Hypothalamus (tissue), 51 donors: Measurements from ENCODE around the gene CENPT.

Experiments
- DNase-seq, 51 donors: peaks; one replicate each; lab custom pipeline; 2025; lab: John Stamatoyannopoulos, UW

CENPT gene, protein sequence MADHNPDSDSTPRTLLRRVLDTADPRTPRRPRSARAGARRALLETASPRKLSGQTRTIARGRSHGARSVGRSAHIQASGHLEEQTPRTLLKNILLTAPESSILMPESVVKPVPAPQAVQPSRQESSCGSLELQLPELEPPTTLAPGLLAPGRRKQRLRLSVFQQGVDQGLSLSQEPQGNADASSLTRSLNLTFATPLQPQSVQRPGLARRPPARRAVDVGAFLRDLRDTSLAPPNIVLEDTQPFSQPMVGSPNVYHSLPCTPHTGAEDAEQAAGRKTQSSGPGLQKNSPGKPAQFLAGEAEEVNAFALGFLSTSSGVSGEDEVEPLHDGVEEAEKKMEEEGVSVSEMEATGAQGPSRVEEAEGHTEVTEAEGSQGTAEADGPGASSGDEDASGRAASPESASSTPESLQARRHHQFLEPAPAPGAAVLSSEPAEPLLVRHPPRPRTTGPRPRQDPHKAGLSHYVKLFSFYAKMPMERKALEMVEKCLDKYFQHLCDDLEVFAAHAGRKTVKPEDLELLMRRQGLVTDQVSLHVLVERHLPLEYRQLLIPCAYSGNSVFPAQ

DNA sequence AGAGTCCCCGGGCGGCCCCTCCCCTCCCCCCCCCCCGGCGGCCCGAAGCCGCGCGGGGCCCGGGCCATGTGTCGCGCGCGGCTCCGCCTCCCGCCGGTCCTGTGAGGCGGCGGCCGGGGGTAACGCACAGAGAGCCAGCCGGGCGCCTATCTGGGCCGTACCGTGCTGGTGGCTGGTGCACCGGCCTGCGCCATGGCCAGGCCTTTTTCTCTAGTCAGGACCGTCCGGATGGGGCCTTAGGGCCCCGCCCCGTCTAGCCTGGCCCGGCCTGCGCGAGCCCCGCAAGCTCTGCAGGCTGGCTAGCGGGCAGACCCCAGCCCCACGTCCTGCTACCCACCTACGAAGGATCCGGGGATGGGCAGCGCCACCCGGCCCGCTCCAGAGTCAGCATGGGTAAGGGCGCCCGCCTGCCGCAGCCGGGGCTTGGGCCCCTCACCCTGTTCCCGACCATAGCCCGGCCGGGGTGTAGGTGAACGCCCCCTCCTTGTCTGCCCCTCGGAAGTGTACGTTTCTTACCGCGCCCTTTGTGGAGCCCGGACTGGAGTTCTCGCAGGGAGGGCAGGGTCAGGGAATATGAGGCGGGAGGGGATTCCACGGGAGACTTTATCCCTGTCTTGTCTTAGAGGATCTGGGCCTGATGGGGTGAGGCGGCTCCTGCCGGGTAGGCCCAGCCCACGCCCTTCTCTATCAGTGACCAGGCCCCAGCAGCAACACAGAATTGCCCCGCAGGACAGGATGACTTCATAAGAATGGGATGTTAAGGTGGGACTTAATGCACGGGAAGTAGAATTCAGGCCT, at the start of gene CENPT:
Gene CENPT, minus strand, starts transcription at position 630 of the 798 bp plus-strand sequence. CDS start 13,834 bp downstream, outside the sequence.
- DNase-seq = peak in 25 of 51 donors; percentile 42 to 86 (median 69)

DNA sequence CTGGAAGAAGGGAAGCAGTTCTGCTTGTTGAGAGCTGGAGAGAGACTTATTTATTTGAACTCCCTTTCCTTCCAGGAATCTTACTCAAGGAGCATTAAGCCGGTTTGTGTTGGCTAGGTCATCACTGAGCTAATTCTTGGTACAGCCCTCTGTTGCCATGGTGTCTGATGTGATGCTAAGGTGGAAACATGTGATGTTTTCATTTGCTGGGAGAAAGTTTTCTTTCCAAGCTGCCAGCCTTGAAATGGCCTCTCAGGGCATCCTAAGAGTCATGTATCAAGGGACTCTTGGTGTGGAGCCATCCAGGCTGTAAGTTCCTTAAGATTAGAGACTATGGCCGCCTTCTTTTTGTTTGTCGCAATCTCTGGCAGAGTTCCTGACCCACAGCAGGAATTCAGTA, 49.7 kb upstream of the CENPT start:
- peak in 10 of 51 donors; percentile 6 to 48 (median 17) for DNase-seq

DNA sequence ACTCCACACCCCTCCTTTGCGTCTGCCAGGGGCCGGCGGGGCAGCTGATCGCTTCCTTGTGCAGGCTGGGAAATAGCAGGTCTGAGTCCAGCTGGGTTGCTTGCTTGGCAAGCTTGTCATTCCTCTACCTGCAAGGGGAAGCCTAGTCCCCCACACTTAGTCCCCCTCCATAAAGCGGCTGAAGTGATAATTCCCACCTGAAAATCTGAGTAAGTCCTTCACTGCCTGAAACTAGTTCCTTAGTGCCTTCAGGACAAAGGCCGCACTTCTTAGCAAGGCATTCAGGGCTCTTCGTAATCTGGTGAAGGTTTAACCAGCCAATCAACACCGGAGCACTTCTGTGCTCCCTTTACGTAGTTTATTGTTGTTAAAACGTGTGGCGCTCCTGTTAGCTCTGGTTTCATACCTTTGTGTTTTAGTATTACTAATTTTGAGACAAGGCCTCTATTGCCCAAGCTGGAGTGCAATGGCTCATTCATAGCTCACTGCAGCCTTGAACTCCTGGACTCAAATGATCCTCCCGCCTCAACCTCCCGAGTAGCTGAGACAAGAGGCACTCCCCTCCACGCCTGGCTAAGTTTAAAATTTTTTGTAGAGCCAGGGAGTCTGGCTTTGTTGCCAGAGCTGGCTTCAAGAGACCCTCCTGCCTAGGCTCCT, 46.4 kb upstream of the CENPT start:
- DNase-seq = peak in 1 of 51 donors; percentile 55

DNA sequence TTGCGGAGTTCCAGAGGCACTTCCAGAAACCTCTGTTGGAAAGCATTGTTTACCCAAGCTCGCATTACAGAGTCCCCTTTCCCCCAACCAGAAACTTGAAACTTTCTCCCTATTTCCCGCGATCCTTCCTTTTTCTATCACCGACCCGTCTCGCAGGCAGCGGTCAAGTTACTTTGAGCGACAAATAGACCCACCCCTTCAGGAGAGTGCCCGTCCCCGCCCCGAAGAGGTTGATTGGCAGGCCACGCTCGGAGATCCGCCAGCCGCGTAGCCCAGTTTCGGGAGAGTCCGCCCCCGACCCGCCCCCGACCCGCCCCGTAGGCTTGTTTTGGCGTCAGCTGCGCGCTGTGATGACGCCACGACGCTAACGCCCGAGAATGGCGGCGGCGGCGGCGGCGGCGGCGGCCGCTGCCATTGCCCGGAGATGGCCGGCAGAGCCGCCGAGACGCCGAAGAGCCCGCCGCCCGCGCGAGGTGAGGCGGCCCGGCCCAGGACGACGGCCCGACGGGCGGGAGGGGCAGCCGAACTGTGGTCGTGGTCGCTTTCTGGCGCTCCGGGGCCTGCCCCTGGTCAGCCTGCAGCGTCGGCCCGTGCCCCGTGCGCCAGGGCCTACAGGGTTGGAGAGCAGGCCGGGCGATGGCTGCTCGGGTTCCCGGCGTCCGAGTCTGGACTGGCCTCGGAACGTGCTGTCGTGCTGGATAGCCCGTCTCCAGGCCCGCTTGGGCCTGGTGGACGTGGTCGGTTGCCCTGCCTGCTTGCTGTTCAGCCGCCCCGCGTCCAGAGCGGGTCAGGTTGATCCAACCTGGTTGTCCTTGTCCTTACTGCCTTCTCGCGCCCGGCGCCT, 45.6 kb upstream of the CENPT start, which contains the start of gene PSKH1:
Gene PSKH1, plus strand, starts transcription at position 356 of the 844 bp plus-strand sequence. CDS start 15,496 bp downstream, outside the sequence.
- DNase-seq = peak; percentile 43 to 98 (median 94)

DNA sequence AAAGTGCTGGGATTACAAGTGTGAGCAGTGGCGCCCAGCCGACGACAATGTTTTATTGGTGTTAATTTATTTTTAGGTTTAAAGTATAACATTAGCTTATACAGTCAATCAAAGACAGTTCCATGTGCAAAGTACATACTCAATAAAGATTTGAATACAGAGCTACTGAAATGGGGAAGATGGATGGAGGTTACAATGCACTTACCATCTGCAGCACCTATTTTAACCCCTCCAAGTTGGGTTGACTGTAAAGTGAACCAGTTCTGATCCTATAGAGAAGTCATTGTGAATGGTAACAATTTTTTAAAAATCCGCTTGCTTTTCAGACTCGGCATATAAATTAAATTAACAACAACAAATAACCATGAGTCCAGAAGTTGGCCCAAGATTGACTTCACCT, 44.9 kb upstream of the CENPT start:
- DNase-seq = no peak

DNA sequence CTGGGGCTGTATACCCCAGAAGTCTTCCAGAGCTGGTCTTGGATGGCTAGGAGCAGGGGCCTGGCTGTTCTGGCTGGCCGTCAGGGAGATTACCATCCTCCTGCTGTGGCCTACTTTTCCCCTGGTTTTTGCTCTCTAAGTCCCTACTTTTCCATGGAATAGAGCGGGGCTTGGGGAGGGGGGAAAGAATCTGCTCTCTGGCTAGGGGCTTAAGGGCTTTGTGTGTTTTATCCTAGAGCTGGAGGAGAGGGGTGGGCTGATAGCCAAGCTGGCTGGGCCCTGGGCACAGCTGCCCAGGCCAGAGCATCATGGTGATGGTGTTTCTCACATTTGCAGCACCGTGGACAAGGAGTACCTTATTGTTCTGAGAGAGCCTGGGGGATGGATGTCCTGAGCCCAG, 40.8 kb upstream of the CENPT start:
- peak in 2 of 51 donors; percentile 8 to 14 for DNase-seq

DNA sequence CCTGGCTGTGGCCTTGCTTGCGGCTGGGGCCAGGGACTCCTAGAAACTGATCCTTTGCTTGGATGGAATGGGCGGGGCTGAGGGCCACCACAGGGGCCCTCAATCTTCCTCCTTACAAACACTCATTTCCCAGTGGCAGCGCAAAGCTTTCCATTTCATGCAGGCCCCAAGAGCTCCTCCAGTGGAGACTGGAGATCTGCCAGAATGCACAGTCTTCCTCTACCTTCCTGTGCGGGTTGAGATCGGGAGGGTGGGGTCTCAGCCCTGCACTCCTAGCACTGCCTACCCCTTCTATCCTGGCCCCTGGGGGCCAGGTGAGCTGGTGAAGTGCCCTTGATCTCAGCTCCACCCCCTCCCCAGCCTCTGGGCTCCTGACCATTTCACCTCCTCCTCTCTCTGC, 38.9 kb upstream of the CENPT start:
- DNase-seq = no peak

DNA sequence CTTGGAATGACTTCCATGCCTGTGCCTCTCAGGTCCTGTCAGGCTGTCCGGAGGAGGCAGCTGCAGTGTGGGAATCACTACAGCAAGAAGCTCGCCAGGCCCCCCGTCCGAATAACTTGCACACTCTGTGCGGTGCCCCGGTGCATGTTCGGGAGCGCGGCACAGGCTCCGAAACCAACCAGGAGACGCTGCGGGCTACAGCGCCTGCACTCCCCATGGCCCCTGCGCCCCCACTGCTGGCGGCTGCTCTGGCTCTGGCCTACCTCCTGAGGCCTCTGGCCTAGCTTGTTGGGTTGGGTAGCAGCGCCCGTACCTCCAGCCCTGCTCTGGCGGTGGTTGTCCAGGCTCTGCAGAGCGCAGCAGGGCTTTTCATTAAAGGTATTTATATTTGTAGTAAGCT, 38.5 kb upstream of the CENPT start:
- no peak for DNase-seq

DNA sequence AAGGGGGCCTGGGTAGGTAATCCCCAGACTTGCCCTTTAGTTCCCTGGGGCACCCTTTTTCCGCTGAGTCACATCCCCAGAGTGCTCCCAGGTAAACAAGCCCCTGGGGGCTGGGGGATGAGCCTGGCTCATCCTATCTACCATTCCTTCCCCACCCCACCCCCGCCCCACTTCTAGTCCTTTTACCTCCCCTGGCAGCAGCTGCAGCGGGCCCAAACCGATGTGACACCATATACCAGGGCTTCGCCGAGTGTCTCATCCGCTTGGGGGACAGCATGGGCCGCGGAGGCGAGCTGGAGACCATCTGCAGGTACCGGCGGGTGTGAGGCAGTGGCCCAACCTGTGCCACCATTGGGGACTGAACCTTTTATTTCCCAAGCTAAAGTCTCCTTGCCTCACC, 38.1 kb upstream of the CENPT start:
- no peak for DNase-seq

DNA sequence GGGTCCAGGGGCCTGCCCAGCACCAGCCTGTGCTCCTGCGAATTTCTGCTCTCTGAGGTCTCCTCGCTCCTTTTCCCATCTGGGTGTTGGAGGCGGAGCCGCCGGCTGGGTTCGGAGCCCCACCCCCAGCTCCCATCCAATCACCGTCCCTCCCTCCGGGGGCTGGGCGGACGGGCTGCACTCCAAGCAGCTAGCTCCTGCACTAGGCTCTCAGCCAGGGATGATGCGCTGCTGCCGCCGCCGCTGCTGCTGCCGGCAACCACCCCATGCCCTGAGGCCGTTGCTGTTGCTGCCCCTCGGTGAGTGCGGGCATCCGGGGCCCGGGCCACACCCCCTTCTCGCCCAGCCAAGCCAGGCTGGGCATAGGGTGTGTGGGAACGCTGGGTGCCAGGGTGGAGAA, 37.2 kb upstream of the CENPT start, which contains the start of gene NRN1L:
Gene NRN1L, plus strand, starts transcription at position 202 of the 400 bp plus-strand sequence. Its CDS starts 19 bp downstream, at position 221.
- DNase-seq = peak; percentile 14 to 95 (median 83)

DNA sequence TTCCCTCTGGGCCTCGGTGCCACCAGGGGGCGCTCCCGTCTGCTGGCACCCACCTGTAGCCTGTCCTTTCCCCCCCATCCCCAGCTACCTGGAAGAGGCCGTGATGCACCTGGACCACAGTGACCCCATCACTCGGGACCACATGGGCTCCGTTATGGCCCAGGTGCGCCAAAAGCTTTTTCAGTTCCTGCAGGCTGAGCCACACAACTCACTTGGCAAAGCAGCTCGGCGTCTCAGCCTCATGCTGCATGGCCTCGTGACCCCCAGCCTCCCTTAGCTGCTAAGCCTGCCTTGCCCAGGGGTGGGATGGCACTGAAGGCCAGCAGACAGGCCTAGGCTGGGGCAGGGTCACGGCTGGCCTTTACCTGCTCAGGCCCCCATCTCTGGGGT, 36.4 kb upstream of the CENPT start:
- DNase-seq = peak in 33 of 51 donors; percentile 3 to 64 (median 27)

DNA sequence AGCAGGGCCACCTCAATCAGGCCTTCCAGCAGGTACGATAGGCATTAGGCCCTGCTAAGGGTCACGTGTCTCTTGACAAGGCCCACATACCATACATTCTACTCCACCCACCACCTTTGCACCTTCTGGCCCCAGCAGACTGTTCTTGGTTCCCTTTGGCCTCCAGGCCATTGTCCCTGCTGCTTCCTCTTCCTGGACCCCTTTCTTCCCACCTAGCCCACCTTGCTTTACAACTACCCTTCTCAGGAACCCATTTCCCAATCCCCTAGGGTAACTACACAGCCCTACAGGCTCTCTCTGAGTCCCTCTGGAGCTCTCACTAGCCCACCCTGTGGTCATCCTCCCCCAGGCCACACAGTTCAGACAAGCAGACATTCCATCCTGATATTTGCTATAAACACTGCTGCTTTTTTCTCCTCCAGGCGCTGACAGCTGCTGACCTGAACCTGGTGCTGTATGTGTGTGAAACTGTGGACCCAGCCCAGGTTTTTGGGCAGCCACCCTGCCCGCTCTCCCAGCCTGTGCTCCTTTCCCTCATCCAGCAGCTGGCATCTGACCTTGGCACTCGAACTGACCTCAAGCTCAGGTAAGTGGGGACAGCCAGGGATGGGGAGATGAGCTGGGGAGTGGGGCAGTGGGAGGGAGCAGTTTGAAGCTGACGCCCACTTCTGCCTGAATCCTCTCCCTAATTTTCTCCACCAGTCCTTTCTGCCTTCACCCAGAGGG, 35.8 kb upstream of the CENPT start:
- peak in 2 of 51 donors; percentile 15 to 16 for DNase-seq

DNA sequence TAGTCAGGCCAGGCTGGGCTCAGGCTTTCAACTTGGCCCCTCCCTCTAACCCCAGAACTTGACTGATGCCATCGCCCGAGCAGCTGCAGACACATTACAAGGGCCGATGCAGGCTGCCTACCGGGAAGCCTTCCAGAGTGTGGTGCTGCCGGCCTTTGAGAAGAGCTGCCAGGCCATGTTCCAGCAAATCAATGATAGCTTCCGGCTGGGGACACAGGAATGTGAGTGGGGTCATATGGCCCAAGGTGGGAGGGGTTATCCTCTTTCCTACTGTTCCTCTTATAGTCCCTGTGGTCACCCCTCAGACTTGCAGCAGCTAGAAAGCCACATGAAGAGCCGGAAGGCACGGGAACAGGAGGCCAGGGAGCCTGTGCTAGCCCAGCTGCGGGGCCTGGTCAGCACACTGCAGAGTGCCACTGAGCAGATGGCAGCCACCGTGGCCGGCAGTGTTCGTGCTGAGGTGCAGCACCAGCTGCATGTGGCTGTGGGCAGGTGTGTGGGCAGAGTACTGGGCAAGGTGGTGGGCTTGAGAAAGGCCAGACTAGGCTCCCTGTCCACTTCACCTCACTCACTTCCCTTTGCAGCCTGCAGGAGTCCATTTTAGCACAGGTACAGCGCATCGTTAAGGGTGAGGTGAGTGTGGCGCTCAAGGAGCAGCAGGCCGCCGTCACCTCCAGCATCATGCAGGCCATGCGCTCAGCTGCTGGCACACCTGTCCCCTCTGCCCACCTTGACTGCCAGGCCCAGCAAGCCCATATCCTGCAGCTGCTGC, 35.1 kb upstream of the CENPT start:
- peak in 43 of 51 donors; percentile 11 to 90 (median 68) for DNase-seq

DNA sequence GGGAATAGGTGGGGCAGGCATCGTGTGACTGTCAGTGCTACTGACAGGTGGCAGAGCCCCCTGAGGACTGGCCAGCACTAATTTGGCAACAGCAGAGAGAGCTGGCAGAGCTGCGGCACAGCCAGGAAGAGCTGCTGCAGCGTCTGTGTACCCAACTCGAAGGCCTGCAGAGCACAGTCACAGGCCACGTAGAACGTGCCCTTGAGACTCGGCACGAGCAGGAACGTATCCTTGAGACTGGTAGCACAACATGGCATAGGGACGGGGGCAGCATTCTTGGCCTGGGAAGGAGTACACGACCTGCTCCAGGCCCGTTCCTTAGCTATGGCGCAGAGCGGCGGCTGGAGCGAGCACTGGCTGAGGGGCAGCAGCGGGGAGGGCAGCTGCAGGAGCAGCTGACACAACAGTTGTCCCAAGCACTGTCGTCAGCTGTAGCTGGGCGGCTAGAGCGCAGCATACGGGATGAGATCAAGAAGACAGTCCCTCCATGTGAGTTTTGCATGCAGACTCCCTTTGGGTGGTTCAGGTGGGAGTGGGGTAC, 34.2 kb upstream of the CENPT start:
- DNase-seq = peak in 31 of 51 donors; percentile 6 to 71 (median 50)

DNA sequence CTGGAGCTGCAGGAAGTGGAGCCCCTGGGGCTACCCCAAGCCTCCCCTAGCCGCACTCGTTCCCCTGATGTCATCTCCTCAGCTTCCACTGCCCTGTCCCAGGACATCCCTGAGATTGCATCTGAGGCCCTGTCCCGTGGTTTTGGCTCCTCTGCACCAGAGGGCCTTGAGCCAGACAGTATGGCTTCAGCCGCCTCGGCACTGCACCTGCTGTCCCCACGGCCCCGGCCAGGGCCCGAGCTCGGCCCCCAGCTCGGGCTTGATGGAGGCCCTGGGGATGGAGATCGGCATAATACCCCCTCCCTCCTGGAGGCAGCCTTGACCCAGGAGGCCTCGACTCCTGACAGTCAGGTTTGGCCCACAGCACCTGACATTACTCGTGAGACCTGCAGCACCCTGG, 33.1 kb upstream of the CENPT start:
- DNase-seq = no peak

DNA sequence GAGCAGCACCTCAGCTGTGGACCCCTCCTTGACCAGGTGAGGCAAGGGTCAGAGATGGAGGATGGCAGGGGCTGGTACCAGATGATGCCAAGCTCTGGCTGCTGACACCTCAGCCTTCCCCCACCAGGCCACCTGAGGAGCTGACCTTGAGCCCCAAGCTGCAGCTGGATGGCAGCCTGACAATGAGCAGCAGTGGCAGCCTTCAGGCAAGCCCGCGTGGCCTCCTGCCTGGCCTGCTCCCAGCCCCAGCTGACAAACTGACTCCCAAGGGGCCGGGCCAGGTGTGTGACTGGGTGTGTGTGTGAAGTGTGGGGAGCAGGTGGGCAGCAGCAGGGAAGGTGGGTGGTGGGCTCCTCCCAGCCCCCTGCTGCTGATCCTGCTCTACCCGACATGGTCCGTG, 32.4 kb upstream of the CENPT start:
- no peak for DNase-seq

DNA sequence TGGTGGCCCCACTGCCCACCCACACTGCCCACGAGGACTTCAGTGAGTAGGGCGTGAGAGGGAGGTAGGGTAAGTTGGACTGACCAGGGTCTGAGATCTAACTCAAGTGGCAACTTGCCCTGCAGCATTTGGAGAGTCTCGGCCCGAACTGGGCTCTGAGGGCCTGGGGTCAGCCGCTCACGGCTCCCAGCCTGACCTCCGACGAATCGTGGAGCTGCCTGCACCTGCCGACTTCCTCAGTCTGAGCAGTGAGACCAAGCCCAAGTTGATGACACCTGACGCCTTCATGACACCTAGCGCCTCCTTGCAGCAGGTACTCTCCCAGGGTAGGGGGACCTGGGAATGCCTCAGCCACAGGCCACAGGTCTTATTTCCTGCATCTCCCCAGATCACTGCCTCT, 32.0 kb upstream of the CENPT start:
- no peak for DNase-seq

DNA sequence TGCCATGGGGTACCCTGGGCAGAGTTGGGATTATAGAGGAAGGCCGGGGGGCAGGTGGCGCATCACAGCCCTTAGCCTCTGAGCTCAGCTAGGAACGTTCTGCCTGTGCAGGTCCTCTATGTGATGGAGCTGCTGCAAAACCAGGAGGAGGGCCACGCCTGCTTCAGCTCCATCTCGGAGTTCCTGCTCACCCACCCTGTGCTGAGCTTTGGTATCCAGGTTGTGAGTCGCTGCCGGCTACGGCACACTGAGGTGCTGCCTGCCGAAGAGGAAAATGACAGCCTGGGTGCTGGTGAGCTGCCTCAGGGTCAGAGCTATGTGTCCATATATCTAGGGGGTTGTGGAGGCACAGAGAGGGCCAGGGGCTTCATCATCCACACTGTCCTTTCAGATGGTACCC, 31.4 kb upstream of the CENPT start:
- DNase-seq = no peak
